Stimulated activated memory B cell treated with anti-CD40 and anti-IgM and Interleukin-4, amounts not matched to agents 10 μg/mL and 1 μg/mL and 100 μg/mL, for 72 hours (primary cell): ENCODE measurements around the gene CDH23.

Experiments used
- ATAC-seq: fragments of 150-1000 bp; cut with Tn5 transposase; 2 replicates; pipeline ENCODE4 v1.10.0; 2021
- H3K27ac Mint-ChIP-seq: one replicate; pipeline ENCODE4 v1.8.0; 2022; ENCODE audit warnings: mild to moderate bottlenecking, mixed read lengths
- H3K27me3 Mint-ChIP-seq: one replicate; pipeline ENCODE4 v1.8.0; 2022; ENCODE audit warnings: mixed read lengths
- H3K36me3 Mint-ChIP-seq: one replicate; pipeline ENCODE4 v1.8.0; 2022; ENCODE audit warnings: mixed read lengths
- H3K4me1 Mint-ChIP-seq: one replicate; pipeline ENCODE4 v1.8.0; 2022; ENCODE audit warnings: mixed read lengths
- H3K4me3 Mint-ChIP-seq: one replicate; pipeline ENCODE4 v1.8.0; 2022; ENCODE audit warnings: mild to moderate bottlenecking, moderate library complexity, mixed read lengths
- H3K9me3 Mint-ChIP-seq: one replicate; pipeline ENCODE4 v1.8.0; 2022; ENCODE audit warnings: mixed read lengths

The CDH23 gene

GRCh38 chr10:71380841-71381240 is 15.9 kb upstream of the CDH23 start:
- Mint-ChIP-seq H3K36me3 (no peaks in the 10 kb centered on the region), H3K9me3 (no peaks in the 10 kb centered on the region), H3K27ac (no peak overlapping the region), H3K4me3 (no peak overlapping the region), H3K4me1 (peaks cover 25% of the 10 kb centered on the region), H3K27me3 (no peaks in the 10 kb centered on the region)
- ATAC-seq, result no peak

DNA sequence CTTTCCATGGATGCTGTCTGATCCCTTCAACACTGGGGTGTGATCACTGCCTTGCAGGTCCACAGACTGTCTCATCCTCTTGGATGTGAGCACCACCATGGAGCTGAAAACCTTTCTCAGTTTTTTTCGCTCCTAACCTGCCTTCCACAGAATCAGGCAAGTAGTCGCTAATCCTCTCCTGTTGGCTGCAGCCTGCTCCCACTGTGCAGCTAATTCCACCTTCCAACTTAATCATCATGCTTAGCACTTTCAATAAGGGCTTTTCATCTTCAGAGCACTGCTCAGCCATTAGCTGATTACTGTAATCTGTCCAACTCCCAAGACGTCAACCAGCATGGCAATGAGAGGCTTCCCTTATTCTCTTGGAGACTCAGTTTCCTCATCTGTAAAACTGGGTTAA is 15.1 kb upstream of the CDH23 start:
- no peak overlapping the region for H3K27ac Mint-ChIP-seq
- H3K4me1 Mint-ChIP-seq, result peaks cover 25% of the 10 kb centered on the region
- H3K4me3 Mint-ChIP-seq, result no peak overlapping the region
- no peaks in the 10 kb centered on the region for H3K27me3 Mint-ChIP-seq
- ATAC-seq, result no peak
- no peaks in the 10 kb centered on the region for H3K9me3 Mint-ChIP-seq
- H3K36me3 Mint-ChIP-seq, result no peaks in the 10 kb centered on the region

DNA sequence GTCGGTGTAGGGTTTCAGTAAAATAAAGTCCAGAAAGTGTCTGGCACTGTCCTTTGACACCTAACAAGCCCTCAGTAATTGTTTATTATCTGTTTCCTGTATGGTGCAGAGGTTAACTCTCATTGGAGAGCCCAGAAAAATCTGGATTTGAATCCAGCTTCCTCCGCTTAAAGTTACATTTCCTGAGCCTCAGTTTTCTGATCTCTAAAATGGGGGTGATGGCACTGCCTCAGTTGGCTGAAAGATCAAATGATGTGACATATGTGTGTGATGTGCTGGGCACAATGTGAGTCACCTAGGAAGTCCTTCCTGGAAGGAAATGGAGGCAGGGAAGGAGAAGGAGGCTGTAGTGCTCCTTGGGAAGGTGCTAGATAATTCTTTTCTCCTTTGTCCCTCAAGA is 14.7 kb upstream of the CDH23 start:
- H3K9me3 Mint-ChIP-seq, result no peaks in the 10 kb centered on the region
- no peak for ATAC-seq
- H3K4me3 Mint-ChIP-seq, result no peak overlapping the region
- no peaks in the 10 kb centered on the region for H3K27me3 Mint-ChIP-seq
- H3K27ac Mint-ChIP-seq, result no peak overlapping the region
- peaks cover 25% of the 10 kb centered on the region for H3K4me1 Mint-ChIP-seq
- no peaks in the 10 kb centered on the region for H3K36me3 Mint-ChIP-seq

DNA sequence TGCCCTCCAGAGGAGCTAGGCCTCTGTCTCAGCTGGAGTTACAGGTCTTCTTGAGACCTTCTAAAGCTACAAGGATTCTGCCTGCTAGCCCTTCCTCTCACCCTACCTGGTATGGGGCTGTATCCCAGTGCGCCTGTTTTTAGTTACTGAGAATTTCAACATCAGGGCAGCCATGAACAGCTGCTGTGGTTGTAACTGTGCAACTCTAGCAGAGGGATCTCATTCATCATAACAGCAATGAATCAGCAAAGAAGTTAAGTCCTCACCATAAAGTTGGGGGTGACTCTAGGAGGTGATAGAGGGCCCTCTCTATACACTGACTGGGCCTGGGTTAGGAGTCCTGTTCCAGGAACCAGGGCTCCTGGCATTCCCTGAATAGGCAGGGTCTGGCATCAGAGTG is 14.0 kb upstream of the CDH23 start:
- Mint-ChIP-seq H3K4me3 (no peak overlapping the region), H3K27ac (peak overlapping the region; percentile 22)

GRCh38 chr10:71383972-71384687 is 12.6 kb upstream of the CDH23 start:
- no peak overlapping the region for H3K4me3 Mint-ChIP-seq
- ATAC-seq, result peak; percentile 72
- no peak overlapping the region for H3K27ac Mint-ChIP-seq
- no peaks in the 10 kb centered on the region for H3K36me3 Mint-ChIP-seq
- peaks cover 6% of the 10 kb centered on the region for H3K4me1 Mint-ChIP-seq
- H3K9me3 Mint-ChIP-seq, result no peaks in the 10 kb centered on the region
- peaks cover 10% of the 10 kb centered on the region for H3K27me3 Mint-ChIP-seq

More for the DNA sequence above, 14.0 kb upstream of the CDH23 start:
- no peaks in the 10 kb centered on the region for H3K27me3 Mint-ChIP-seq
- no peaks in the 10 kb centered on the region for H3K9me3 Mint-ChIP-seq
- H3K36me3 Mint-ChIP-seq, result no peaks in the 10 kb centered on the region
- H3K4me1 Mint-ChIP-seq, result peaks cover 19% of the 10 kb centered on the region
- ATAC-seq, result no peak

DNA sequence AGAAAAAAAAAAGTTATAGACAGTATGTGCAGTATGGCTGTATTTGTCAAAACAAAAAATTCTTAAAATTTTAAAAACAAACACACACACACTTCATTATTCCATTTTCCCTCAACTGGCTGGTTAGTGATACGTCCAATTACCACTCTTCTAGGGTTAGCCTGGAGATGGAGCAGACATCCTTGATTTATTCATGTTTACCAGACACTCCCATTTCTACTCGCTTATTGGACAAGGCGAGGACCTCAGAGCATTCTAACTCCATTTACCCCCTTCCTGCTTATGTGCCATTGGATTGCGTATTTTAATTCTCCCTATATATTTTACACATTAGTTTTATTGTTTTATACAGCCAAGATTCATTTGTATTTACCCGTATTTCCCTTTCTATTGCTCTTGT is 8.5 kb upstream of the CDH23 start:
- no peak for ATAC-seq
- peaks cover 44% of the 10 kb centered on the region for H3K27me3 Mint-ChIP-seq
- no peaks in the 10 kb centered on the region for H3K4me1 Mint-ChIP-seq

GRCh38 chr10:71388583-71389310 is 8.0 kb upstream of the CDH23 start:
- Mint-ChIP-seq H3K27ac (no peak overlapping the region), H3K36me3 (no peaks in the 10 kb centered on the region), H3K27me3 (peaks cover 49% of the 10 kb centered on the region), H3K4me1 (no peaks in the 10 kb centered on the region), H3K4me3 (no peak overlapping the region), H3K9me3 (no peaks in the 10 kb centered on the region)
- ATAC-seq, result no peak

More for the DNA sequence above, 8.5 kb upstream of the CDH23 start:
- H3K27ac Mint-ChIP-seq, result no peak overlapping the region
- H3K4me3 Mint-ChIP-seq, result no peak overlapping the region
- no peaks in the 10 kb centered on the region for H3K9me3 Mint-ChIP-seq
- no peaks in the 10 kb centered on the region for H3K36me3 Mint-ChIP-seq

- no peaks in the 10 kb centered on the region for H3K36me3 Mint-ChIP-seq
- no peak for ATAC-seq
- H3K27me3 Mint-ChIP-seq, result peaks cover 60% of the 10 kb centered on the region
- H3K27ac Mint-ChIP-seq, result no peak overlapping the region
- no peaks in the 10 kb centered on the region for H3K4me1 Mint-ChIP-seq
- no peak overlapping the region for H3K4me3 Mint-ChIP-seq
- no peaks in the 10 kb centered on the region for H3K9me3 Mint-ChIP-seq
Measured at GRCh38 chr10:71389768-71390460, 6.8 kb upstream of the CDH23 start.

DNA sequence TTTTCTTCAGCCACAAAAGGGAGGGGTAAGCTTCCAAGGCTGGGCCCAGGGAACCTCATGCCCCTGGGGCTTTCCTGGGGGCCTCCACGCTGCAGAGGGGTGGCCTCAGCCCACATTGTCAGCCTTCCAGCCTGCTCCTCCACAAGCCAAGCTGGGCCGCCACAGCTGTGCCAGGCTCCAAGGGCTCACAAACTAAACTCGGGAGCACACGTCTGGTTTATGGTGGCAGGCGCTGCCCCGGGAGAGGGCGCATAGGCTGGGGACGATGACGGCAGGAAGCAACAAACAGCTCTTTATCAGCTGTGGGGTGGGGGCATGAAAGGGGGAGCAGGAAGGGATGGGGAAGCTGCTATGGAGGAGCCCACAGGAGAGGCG is 6.3 kb upstream of the CDH23 start:
- no peaks in the 10 kb centered on the region for H3K36me3 Mint-ChIP-seq
- peaks cover 65% of the 10 kb centered on the region for H3K27me3 Mint-ChIP-seq
- H3K4me1 Mint-ChIP-seq, result no peaks in the 10 kb centered on the region
- H3K4me3 Mint-ChIP-seq, result no peak overlapping the region
- no peak for ATAC-seq
- no peak overlapping the region for H3K27ac Mint-ChIP-seq
- no peaks in the 10 kb centered on the region for H3K9me3 Mint-ChIP-seq

DNA sequence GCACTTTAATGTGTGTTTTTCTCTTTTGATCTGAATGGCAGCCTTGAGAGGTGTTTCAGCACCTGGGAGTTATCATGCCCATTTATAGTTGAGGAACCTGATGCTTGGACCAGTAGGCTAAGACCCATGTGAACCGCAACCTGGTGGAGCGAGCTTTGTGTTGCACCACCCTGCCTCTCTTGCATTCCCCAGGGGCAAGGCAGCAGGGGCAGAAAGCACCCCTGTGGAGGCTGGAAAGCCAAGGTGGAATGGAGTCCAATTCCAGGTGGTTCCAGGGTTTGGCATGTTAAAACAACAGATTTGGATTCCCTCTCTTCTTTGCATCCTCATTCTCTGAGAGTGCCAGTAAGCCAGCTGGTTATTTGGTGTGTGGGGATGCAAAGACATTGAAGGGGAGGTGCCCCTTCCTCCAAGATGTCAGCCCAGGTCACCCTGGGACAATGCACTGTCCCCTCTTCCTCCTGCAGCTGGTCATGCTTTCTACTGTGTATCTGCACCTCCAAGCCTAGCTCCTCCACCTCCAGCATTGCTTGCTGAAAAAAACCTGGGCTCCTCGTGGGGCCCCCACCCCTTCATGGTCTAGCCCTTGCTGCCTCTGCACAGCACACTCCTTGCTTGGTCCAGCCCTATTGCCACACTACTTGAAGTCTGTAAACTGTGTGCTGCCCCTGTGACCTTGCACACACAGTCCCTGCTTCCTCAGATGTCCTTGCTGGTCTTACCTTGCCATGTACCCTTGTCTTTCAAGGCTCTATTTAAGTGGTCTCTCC is 5.6 kb upstream of the CDH23 start:
- ATAC-seq, result no peak
- H3K4me1 Mint-ChIP-seq, result no peaks in the 10 kb centered on the region
- H3K4me3 Mint-ChIP-seq, result no peak overlapping the region
- H3K27me3 Mint-ChIP-seq, result peaks cover 72% of the 10 kb centered on the region
- no peaks in the 10 kb centered on the region for H3K36me3 Mint-ChIP-seq
- no peak overlapping the region for H3K27ac Mint-ChIP-seq
- no peaks in the 10 kb centered on the region for H3K9me3 Mint-ChIP-seq

- ATAC-seq, result no peak
- Mint-ChIP-seq H3K9me3 (no peaks in the 10 kb centered on the region), H3K36me3 (no peaks in the 10 kb centered on the region), H3K27me3 (peaks cover 73% of the 10 kb centered on the region), H3K4me3 (no peak overlapping the region), H3K27ac (no peak overlapping the region), H3K4me1 (no peaks in the 10 kb centered on the region)
Measured at GRCh38 chr10:71391701-71392100, 5.0 kb upstream of the CDH23 start.

DNA sequence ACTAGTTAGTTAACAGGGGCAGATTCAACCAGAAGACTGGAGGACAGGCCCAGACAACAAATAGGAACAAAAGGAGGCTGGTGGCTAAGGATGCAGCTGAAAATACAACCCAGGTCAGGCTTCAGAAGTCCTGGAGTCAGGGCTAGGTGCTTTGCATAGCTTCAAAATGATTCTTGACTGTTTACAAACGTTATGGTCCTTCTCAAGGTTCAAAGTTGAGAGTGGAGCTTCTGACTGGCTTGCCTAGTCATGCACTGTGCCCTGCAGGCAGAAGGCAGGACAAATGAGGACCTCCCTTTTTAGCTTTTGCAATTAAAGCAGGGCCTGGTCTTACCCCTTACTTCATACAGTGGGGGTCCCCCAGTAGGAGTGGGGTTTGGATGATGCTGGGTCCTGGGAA is 4.4 kb upstream of the CDH23 start:
- H3K27ac Mint-ChIP-seq, result no peak overlapping the region
- H3K36me3 Mint-ChIP-seq, result no peaks in the 10 kb centered on the region
- H3K4me3 Mint-ChIP-seq, result no peak overlapping the region
- H3K9me3 Mint-ChIP-seq, result no peaks in the 10 kb centered on the region
- H3K4me1 Mint-ChIP-seq, result no peaks in the 10 kb centered on the region
- no peak for ATAC-seq
- H3K27me3 Mint-ChIP-seq, result peaks cover 76% of the 10 kb centered on the region

- peaks cover 4% of the 10 kb centered on the region for H3K4me1 Mint-ChIP-seq
- ATAC-seq, result no peak
- H3K9me3 Mint-ChIP-seq, result no peaks in the 10 kb centered on the region
- no peak overlapping the region for H3K27ac Mint-ChIP-seq
- H3K36me3 Mint-ChIP-seq, result no peaks in the 10 kb centered on the region
- peaks cover 84% of the 10 kb centered on the region for H3K27me3 Mint-ChIP-seq
- no peak overlapping the region for H3K4me3 Mint-ChIP-seq
Measured at GRCh38 chr10:71392791-71393781, 3.6 kb upstream of the CDH23 start.

DNA sequence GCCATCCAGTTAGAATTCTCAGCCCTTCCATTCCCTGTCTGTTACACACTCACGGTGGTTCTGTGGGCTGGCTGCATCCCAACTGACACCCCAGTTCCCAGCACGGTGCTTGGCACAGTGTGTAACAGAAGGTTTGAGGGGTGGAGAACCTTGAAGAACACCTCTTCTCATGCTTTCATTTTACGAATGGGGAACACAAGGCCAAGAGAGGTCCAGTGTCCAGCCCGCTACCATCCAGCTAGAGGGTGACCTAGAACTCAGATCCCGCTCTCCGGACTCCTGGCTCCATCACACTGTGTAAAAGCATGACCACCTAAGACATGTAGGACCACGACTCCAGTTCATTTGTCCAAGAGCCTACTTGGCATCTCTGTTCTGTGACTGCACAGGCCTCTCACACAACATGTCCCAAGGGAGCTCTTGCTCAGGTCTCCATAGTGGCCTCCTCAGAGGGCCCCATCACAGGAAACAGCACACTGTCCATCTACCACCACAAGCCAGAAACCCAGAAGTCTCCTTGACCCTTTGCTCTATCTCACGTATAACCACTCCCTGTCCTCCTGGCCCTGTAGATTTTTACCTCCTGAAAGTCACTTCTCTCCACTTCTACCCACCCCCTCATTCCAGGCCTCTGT is 2.8 kb upstream of the CDH23 start:
- Mint-ChIP-seq H3K9me3 (no peaks in the 10 kb centered on the region), H3K27me3 (peaks cover 84% of the 10 kb centered on the region), H3K4me1 (peaks cover 5% of the 10 kb centered on the region), H3K27ac (no peak overlapping the region), H3K36me3 (no peaks in the 10 kb centered on the region), H3K4me3 (no peak overlapping the region)
- ATAC-seq, result no peak
